Uterus (tissue), 4 donors: ENCODE measurements around the gene NUBPL. TPM values are rescaled to one million over a fixed set of nuclear protein-coding genes. Genes with fewer than 3 reads are reported as not detected.
"Not testable (repeated sequence)": the region's sequence is repeated elsewhere in the genome, so short reads cannot be mapped to it uniquely, and the experiment has no call there.

Experiments used
- DNase-seq, 2 donors: peaks; one replicate each; pipeline ENCODE4 v3.0.0-alpha.2; 2019 to 2020
- H3K27ac ChIP-seq, 2 donors: fragments of 200-600 bp; sonication (generic); 1 replicate in 1 of 2; 2 replicates in 1 of 2; pipeline ENCODE4 v1.5.1; 2016 to 2018
- H3K27me3 ChIP-seq, 2 donors: fragments of 200-600 bp; sonication (generic); one replicate each; pipeline ENCODE4 v1.5.1; 2018 to 2019; ENCODE audit warnings: control low read depth in 1 of 2
- H3K36me3 ChIP-seq, 2 donors: fragments of 200-600 bp; sonication (generic); one replicate each; pipeline ENCODE4 v1.5.1; 2019; ENCODE audit warnings: control low read depth in 1 of 2
- H3K4me1 ChIP-seq, 2 donors: fragments of 200-600 bp; sonication (generic); one replicate each; pipeline ENCODE4 v1.5.1; 2018 to 2019; ENCODE audit warnings: control low read depth in 1 of 2
- H3K4me3 ChIP-seq, 2 donors: fragments of 200-600 bp; sonication (generic); 1 replicate in 1 of 2; 2 replicates in 1 of 2; pipeline ENCODE4 v1.5.1; 2018 to 2019; ENCODE audit warnings: mild to moderate bottlenecking in 1 of 2
- H3K9me3 ChIP-seq, 2 donors: fragments of 200-600 bp; sonication (generic); one replicate each; pipeline ENCODE4 v1.5.1; 2019; ENCODE audit warnings: control low read depth in 1 of 2
- POLR2A ChIP-seq, 2 donors: fragments of 450-650 bp; IDR thresholded peaks; one replicate each; pipeline ENCODE4 v1.6.1; 2016; ENCODE audit warnings: antibody characterized with exemption in 2 of 2, mild to moderate bottlenecking in 1 of 2, moderate library complexity in 1 of 2
- intact Hi-C: fragments of 100-400 bp; cut with DNase I; formaldehyde crosslinking; loops from one replicate; pipeline ENCODE4 v1.15.1; 2023; ENCODE audit warnings: low total_unique reads
- total RNA-seq, 4 donors: library from RNA; depleted of rRNA in 3 of 4; stranded (reverse); fragments of >200 nt in 3 of 4; gene quantifications; one replicate each; pipeline versions ENCODE4 v1.1.0 to v1.2.4, GENCODE V29; 2014 to 2023
- TF ChIP-seq, protein P1 (sequence below), 4 experiments: fragments of 200-600 bp in 2 of 4; fragments of 450-650 bp in 2 of 4; sonication (generic) in 2 of 4; IDR thresholded peaks; one replicate each; pipeline ENCODE4 v1.5.1; 2016 to 2019; ENCODE audit warnings: antibody characterized with exemption in 4 of 4, mild to moderate bottlenecking in 2 of 4, moderate library complexity in 1 of 4
- donor health status: DM: yes; HTN: yes; CAD: no.

NUBPL gene
- total RNA-seq, 4 donors from 2014 or later, result 1.5 to 31.5 (median 12.2) TPM

DNA sequence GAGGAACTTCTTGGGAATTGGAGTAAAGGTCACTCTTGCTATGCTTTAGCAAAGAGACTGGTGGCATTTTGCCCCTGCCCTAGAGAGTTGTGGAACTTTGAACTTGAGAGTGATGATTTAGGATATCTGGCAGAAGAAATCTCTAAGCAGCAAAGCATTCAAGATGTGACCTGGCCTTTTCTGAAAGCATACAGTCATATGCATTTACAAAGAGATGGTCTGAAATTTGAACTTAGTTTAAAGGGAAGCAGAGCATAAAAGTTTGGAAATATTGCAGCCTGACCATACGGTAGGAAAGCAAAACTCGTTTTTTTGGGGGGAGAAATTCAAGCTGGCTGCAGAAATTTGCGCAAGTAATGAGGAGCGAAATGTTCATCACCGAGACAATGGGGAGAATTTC is 60.9 kb downstream of the NUBPL start:
- TF ChIP-seq, protein P1, sequence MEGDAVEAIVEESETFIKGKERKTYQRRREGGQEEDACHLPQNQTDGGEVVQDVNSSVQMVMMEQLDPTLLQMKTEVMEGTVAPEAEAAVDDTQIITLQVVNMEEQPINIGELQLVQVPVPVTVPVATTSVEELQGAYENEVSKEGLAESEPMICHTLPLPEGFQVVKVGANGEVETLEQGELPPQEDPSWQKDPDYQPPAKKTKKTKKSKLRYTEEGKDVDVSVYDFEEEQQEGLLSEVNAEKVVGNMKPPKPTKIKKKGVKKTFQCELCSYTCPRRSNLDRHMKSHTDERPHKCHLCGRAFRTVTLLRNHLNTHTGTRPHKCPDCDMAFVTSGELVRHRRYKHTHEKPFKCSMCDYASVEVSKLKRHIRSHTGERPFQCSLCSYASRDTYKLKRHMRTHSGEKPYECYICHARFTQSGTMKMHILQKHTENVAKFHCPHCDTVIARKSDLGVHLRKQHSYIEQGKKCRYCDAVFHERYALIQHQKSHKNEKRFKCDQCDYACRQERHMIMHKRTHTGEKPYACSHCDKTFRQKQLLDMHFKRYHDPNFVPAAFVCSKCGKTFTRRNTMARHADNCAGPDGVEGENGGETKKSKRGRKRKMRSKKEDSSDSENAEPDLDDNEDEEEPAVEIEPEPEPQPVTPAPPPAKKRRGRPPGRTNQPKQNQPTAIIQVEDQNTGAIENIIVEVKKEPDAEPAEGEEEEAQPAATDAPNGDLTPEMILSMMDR (IDR thresholded peaks at IDR 0.05), result no peak
- no peak for TF ChIP-seq POLR2A (IDR thresholded peaks at IDR 0.05)
- intact Hi-C loops, result no loop called here
- no peaks in the 10 kb centered on the region for H3K27me3 ChIP-seq
- H3K27ac ChIP-seq, result no peak overlapping the region
- H3K36me3 ChIP-seq, result no peaks in the 10 kb centered on the region
- no peak for DNase-seq
- H3K9me3 ChIP-seq, result no peaks in the 10 kb centered on the region
- no peak overlapping the region for H3K4me3 ChIP-seq
- no peaks in the 10 kb centered on the region for H3K4me1 ChIP-seq

DNA sequence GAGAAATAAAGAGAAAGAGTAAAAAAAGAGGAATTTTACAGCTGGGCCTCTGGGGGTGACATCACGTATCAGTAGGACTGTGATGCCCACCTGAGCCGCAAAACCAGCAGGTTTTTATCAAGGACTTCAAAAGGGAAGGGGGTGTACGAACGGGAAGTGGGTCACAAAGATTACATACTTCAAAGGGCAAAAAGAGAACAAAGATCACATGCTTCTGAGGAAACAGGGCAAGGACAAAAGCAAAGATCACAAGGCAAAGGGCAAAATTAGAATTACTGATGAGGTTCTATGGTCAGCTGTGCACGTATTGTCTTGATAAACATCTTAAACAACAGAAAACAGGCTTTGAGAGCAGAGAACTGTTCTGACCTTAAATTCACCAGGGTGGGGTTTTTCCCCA is 91.7 kb downstream of the NUBPL start:
- DNase-seq, intact Hi-C loops, H3K36me3 ChIP-seq, H3K4me3 ChIP-seq, H3K27ac ChIP-seq, H3K9me3 ChIP-seq, H3K27me3 ChIP-seq, H3K4me1 ChIP-seq: not testable (repeated sequence)

DNA sequence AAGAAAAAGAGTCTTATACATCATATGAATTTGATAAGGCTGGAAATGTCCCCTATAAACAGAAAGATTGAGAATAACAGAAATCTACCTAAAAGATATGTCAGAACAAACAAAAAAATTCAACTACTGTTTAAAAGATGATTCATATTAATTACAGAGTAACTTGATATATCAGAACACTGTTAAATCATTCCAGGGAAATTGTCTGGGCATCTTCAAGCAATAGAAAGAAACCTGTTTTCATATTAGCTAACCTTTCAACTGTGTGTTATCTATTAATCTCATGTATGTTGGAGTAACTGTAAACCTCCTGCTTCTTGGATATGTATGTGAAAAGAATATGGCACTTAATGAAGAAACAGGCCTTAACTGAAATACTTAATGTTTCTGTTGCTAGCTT is 96.7 kb downstream of the NUBPL start:
- DNase-seq, result no peak
- H3K4me1 ChIP-seq, result no peaks in the 10 kb centered on the region
- TF ChIP-seq, protein P1 (IDR thresholded peaks at IDR 0.05), result no peak
- no peak for TF ChIP-seq POLR2A (IDR thresholded peaks at IDR 0.05)
- no peak overlapping the region for H3K4me3 ChIP-seq
- intact Hi-C loops, result no loop called here
- no peaks in the 10 kb centered on the region for H3K27me3 ChIP-seq
- no peaks in the 10 kb centered on the region for H3K36me3 ChIP-seq
- peaks cover 0 to 2% of the 10 kb centered on the region in 2 donors for H3K9me3 ChIP-seq
- H3K27ac ChIP-seq, result no peak overlapping the region

DNA sequence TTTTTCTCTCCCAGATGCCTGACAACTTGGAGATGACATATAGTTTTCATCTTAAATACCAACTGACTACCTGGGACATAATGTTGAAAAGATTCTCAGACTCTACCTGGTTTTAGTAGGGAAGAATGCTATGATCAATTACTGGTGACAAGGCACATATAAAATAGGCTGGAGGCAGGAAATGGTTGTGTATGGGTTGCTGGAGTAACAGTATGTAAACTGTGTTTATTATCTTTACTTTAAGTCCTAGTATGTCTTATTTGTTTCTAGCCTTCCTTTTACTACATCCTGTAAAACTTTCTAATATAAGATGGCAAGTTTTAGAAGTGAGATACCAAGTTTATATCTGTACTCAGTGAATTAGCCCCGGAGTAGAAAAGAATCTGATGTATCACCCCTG is 98.1 kb downstream of the NUBPL start:
- TF ChIP-seq, protein P1 (IDR thresholded peaks at IDR 0.05), result no peak
- TF ChIP-seq POLR2A (IDR thresholded peaks at IDR 0.05), result no peak
- H3K4me1 ChIP-seq, result no peaks in the 10 kb centered on the region

DNA sequence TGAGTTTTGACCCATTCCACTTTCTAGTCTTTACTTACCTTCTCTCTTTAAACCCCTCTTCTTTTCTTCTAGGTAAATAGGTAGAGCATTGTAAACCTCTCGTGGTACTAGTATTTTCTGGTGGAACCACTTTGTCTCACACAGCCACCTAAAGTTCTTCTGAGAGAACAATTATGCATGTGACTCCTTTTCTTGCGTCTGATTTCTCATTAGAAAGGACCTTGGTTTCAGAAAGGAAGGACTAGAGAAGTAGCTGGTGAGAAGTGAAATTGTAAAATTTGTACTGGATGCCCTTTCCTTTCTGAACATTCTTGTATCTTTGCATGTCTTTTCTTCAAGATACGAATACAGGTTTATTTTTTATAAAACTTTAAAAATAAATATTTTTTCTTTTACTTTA is 99.0 kb downstream of the NUBPL start:
- no peak overlapping the region for H3K4me3 ChIP-seq
- H3K36me3 ChIP-seq, result no peaks in the 10 kb centered on the region
- intact Hi-C loops, result no loop called here
- no peaks in the 10 kb centered on the region for H3K4me1 ChIP-seq
- no peaks in the 10 kb centered on the region for H3K27me3 ChIP-seq
- H3K27ac ChIP-seq, result no peak overlapping the region
- TF ChIP-seq, protein P1 (IDR thresholded peaks at IDR 0.05), result no peak
- no peak for TF ChIP-seq POLR2A (IDR thresholded peaks at IDR 0.05)
- DNase-seq, result no peak
- H3K9me3 ChIP-seq, result no peaks in the 10 kb centered on the region

More for the DNA sequence above, 98.1 kb downstream of the NUBPL start:
- Histone ChIP-seq H3K27ac (no peak overlapping the region), H3K36me3 (no peaks in the 10 kb centered on the region), H3K4me3 (no peak overlapping the region), H3K27me3 (no peaks in the 10 kb centered on the region), H3K9me3 (no peaks in the 10 kb centered on the region)
- no peak for DNase-seq
- intact Hi-C loops, result no loop called here

DNA sequence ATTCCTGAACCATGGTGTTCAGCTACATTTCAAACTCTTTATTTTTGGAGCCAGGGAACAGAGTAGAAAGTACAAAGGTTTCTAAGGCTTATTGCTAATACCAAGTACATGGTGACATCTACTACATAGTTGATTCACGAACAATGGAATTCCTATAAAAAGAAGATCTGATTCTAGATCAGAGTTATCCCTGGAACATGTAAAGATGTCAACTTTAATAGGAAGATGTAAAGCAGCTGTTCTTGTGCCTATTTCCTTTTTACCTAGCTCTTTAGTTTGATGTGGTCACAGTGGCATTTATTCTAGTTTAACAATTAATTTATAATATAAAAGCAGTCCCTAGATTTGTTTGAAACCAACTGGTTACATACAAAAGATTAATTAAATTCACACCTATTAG is 99.5 kb downstream of the NUBPL start:
- H3K4me1 ChIP-seq, result no peaks in the 10 kb centered on the region

More for the DNA sequence above, 99.5 kb downstream of the NUBPL start:
- Histone ChIP-seq H3K36me3 (no peaks in the 10 kb centered on the region), H3K4me3 (no peak overlapping the region), H3K27ac (no peak overlapping the region), H3K27me3 (no peaks in the 10 kb centered on the region), H3K9me3 (no peaks in the 10 kb centered on the region)
- intact Hi-C loops, result no loop called here
- TF ChIP-seq, protein P1 (IDR thresholded peaks at IDR 0.05), result no peak
- TF ChIP-seq POLR2A (IDR thresholded peaks at IDR 0.05), result no peak
- DNase-seq, result no peak
